Measurements from ENCODE around the gene LMAN1. TPM values are rescaled to one million over a fixed set of nuclear protein-coding genes. Genes with fewer than 3 reads are reported as not detected.

LMAN1 gene
- total and polyA plus RNA-seq, 2 experiments from 2014 or later = 111 to 134 TPM

- ATAC-seq (no peak), DNase-seq (ENCODE audit: low spot score) (no peak)
- H3K27me3 Mint-ChIP-seq (ENCODE audit: insufficient read depth, low read depth, poor library complexity) = peaks cover 2% of the 10 kb centered on the region
- no peaks in the 10 kb centered on the region for H3K36me3 ChIP-seq (ENCODE audit: insufficient read depth)
- H3K4me3 ChIP-seq = no peak overlapping the region
- no peak overlapping the region for H3K27ac ChIP-seq (ENCODE audit: low read depth)
- no peaks in the 10 kb centered on the region for H3K36me3 Mint-ChIP-seq (ENCODE audit: low read depth)
- no peaks in the 10 kb centered on the region for H4K20me1 ChIP-seq (replicated peaks; ENCODE audit: insufficient read depth)
- no peaks in the 10 kb centered on the region for H3K79me2 ChIP-seq (replicated peaks; ENCODE audit: insufficient read depth)
- H3F3A ChIP-seq (replicated peaks; ENCODE audit: low read depth) = no peaks in the 10 kb centered on the region
- TF ChIP-seq ZNF114 (CRISPR knock-in tag; IDR thresholded peaks at IDR 0.05) (no peak), NANOG (IDR thresholded peaks at IDR 0.05; ENCODE audit: borderline replicate concordance) (no peak), REST (IDR thresholded peaks at IDR 0.05; ENCODE audit: unreplicated experiment) (no peak), ZNF331 (CRISPR knock-in tag; IDR thresholded peaks at IDR 0.05; ENCODE audit: low read depth) (no peak)
- TF ChIP-seq, protein P1, sequence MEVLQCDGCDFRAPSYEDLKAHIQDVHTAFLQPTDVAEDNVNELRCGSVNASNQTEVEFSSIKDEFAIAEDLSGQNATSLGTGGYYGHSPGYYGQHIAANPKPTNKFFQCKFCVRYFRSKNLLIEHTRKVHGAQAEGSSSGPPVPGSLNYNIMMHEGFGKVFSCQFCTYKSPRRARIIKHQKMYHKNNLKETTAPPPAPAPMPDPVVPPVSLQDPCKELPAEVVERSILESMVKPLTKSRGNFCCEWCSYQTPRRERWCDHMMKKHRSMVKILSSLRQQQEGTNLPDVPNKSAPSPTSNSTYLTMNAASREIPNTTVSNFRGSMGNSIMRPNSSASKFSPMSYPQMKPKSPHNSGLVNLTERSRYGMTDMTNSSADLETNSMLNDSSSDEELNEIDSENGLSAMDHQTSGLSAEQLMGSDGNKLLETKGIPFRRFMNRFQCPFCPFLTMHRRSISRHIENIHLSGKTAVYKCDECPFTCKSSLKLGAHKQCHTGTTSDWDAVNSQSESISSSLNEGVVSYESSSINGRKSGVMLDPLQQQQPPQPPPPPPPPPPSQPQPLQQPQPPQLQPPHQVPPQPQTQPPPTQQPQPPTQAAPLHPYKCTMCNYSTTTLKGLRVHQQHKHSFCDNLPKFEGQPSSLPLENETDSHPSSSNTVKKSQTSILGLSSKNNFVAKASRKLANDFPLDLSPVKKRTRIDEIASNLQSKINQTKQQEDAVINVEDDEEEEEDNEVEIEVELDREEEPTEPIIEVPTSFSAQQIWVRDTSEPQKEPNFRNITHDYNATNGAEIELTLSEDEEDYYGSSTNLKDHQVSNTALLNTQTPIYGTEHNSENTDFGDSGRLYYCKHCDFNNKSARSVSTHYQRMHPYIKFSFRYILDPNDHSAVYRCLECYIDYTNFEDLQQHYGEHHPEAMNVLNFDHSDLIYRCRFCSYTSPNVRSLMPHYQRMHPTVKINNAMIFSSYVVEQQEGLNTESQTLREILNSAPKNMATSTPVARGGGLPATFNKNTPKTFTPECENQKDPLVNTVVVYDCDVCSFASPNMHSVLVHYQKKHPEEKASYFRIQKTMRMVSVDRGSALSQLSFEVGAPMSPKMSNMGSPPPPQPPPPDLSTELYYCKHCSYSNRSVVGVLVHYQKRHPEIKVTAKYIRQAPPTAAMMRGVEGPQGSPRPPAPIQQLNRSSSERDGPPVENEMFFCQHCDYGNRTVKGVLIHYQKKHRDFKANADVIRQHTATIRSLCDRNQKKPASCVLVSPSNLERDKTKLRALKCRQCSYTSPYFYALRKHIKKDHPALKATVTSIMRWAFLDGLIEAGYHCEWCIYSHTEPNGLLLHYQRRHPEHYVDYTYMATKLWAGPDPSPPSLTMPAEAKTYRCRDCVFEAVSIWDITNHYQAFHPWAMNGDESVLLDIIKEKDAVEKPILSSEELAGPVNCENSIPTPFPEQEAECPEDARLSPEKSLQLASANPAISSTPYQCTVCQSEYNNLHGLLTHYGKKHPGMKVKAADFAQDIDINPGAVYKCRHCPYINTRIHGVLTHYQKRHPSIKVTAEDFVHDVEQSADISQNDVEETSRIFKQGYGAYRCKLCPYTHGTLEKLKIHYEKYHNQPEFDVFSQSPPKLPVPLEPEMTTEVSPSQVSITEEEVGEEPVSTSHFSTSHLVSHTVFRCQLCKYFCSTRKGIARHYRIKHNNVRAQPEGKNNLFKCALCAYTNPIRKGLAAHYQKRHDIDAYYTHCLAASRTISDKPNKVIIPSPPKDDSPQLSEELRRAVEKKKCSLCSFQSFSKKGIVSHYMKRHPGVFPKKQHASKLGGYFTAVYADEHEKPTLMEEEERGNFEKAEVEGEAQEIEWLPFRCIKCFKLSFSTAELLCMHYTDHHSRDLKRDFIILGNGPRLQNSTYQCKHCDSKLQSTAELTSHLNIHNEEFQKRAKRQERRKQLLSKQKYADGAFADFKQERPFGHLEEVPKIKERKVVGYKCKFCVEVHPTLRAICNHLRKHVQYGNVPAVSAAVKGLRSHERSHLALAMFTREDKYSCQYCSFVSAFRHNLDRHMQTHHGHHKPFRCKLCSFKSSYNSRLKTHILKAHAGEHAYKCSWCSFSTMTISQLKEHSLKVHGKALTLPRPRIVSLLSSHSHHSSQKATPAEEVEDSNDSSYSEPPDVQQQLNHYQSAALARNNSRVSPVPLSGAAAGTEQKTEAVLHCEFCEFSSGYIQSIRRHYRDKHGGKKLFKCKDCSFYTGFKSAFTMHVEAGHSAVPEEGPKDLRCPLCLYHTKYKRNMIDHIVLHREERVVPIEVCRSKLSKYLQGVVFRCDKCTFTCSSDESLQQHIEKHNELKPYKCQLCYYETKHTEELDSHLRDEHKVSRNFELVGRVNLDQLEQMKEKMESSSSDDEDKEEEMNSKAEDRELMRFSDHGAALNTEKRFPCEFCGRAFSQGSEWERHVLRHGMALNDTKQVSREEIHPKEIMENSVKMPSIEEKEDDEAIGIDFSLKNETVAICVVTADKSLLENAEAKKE (CRISPR knock-in tag; IDR thresholded peaks at IDR 0.05) = no peak
- no peak overlapping the region for H3K4me2 ChIP-seq
- no peak overlapping the region for H3K27ac Mint-ChIP-seq
- H3K9me3 Mint-ChIP-seq = no peaks in the 10 kb centered on the region
- H3K4me1 Mint-ChIP-seq = peaks cover 17% of the 10 kb centered on the region
- H3K4me1 ChIP-seq (ENCODE audit: insufficient read depth) = peaks cover 11% of the 10 kb centered on the region; the same call in 1 of the 2 replicates
- no peaks in the 10 kb centered on the region for H3K27me3 ChIP-seq (ENCODE audit: insufficient read depth)
- no peaks in the 10 kb centered on the region for H3K9me2 ChIP-seq (ENCODE audit: insufficient read depth)
- H3K4me3 Mint-ChIP-seq = no peak overlapping the region
- no peak overlapping the region for H2AFZ ChIP-seq
Observed at GRCh38 chr18:59379772-59380522, 20.9 kb upstream of the LMAN1 start.
